ENCODE results near the gene ARHGAP28.

ARHGAP28 gene

DNA sequence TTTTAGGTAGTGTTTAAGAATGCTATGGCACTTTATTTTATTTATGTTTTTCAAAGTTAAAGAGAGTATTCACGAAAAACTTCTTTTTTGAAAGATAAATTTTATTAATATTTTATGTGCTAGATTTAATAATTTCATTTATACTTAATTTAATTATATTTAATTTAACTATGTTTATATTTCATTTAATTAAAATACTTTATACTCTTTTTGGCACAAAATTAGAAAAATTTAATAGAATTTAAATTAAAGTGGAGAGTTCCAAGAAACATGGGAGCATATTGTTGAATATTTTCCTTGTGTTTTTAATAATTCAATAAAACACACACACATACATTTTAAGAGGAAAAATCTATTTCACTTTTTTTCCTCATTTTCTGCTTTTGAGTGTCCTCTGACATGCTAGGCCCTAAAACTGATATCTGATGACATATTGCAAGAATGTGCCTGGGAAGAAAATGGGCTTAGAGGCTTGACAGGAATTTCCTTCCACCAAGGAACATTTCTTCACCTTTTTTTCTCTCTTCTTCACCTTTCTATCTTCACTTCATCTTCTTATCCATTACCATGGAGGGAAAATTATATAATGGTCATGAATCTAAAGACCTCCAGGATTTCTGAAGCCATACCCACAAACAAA is 15.4 kb downstream of the ARHGAP28 start:
- H3K27ac ChIP-seq: no peak overlapping the region
- TF ChIP-seq, protein P1, sequence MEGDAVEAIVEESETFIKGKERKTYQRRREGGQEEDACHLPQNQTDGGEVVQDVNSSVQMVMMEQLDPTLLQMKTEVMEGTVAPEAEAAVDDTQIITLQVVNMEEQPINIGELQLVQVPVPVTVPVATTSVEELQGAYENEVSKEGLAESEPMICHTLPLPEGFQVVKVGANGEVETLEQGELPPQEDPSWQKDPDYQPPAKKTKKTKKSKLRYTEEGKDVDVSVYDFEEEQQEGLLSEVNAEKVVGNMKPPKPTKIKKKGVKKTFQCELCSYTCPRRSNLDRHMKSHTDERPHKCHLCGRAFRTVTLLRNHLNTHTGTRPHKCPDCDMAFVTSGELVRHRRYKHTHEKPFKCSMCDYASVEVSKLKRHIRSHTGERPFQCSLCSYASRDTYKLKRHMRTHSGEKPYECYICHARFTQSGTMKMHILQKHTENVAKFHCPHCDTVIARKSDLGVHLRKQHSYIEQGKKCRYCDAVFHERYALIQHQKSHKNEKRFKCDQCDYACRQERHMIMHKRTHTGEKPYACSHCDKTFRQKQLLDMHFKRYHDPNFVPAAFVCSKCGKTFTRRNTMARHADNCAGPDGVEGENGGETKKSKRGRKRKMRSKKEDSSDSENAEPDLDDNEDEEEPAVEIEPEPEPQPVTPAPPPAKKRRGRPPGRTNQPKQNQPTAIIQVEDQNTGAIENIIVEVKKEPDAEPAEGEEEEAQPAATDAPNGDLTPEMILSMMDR (conservative IDR thresholded peaks at IDR 0.05): no peak
- TF ChIP-seq ZFX (IDR thresholded peaks at IDR 0.05): no peak

- peak overlapping the region; percentile 63; the same call in 1 of the 2 replicates for H3K27ac ChIP-seq
- TF ChIP-seq, protein P1 (conservative IDR thresholded peaks at IDR 0.05): no peak
- TF ChIP-seq ZFX (IDR thresholded peaks at IDR 0.05): no peak
Observed at GRCh38 chr18:6745504-6746031, 16.1 kb downstream of the ARHGAP28 start.

- H3K27ac ChIP-seq: no peak overlapping the region; the same call in 1 of the 2 replicates
- TF ChIP-seq, protein P1 (conservative IDR thresholded peaks at IDR 0.05): no peak
- no peak for TF ChIP-seq ZFX (IDR thresholded peaks at IDR 0.05)
Observed at GRCh38 chr18:6746386-6746960, 17.0 kb downstream of the ARHGAP28 start.

GRCh38 chr18:6747646-6748045 is 18.1 kb downstream of the ARHGAP28 start:
- no peak overlapping the region for H3K27ac ChIP-seq
- TF ChIP-seq, protein P1 (conservative IDR thresholded peaks at IDR 0.05): no peak
- TF ChIP-seq ZFX (IDR thresholded peaks at IDR 0.05): no peak

DNA sequence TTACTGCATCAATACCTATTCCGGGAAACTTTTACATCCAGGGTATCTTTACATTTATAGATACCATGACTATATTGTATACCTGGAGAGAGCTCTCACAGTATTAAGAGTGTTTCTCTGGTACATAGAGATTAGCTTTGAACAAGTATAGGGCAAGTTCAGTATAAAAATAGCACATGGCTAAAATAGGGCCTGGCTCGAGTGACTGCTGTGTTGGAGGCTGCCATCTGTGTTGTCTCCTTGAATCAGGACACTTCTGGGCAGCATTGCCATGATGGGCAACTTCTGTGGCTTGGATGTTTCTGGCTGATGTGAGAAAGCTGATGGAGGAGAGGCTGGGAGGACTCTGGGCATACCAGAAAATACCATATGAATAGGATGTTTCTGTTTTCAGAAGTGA is 18.7 kb downstream of the ARHGAP28 start:
- no peak for TF ChIP-seq ZFX (IDR thresholded peaks at IDR 0.05)
- TF ChIP-seq, protein P1 (conservative IDR thresholded peaks at IDR 0.05): no peak

GRCh38 chr18:6750411-6750810 is 20.9 kb downstream of the ARHGAP28 start:
- no peak overlapping the region for H3K27ac ChIP-seq
- TF ChIP-seq, protein P1 (conservative IDR thresholded peaks at IDR 0.05): no peak
- no peak for TF ChIP-seq ZFX (IDR thresholded peaks at IDR 0.05)

More for the DNA sequence above, 18.7 kb downstream of the ARHGAP28 start:
- no peak overlapping the region for H3K27ac ChIP-seq

GRCh38 chr18:6751222-6751621 is 21.7 kb downstream of the ARHGAP28 start:
- no peak for TF ChIP-seq ZFX (IDR thresholded peaks at IDR 0.05)
- TF ChIP-seq, protein P1 (conservative IDR thresholded peaks at IDR 0.05): no peak
- H3K27ac ChIP-seq: no peak overlapping the region

All from C4-2B (cell line).